GM18867 (cell line): Measurements from ENCODE around the gene KATNIP.

Source experiments
- ATAC-seq: cut with Tn5 transposase; IDR thresholded peaks from one replicate; pipeline ENCODE4 v1.9.1; 2021; ENCODE audit warnings: mild to moderate bottlenecking, moderate library complexity; ENCODE audit not compliant: unreplicated experiment

KATNIP gene

GRCh38 chr16:27579087-27579980, 29.4 kb downstream of the KATNIP start:
- no peak for ATAC-seq

GRCh38 chr16:27582883-27583282, 32.9 kb downstream of the KATNIP start:
- ATAC-seq = no peak

- no peak for ATAC-seq
Observed at GRCh38 chr16:27583634-27584033, 33.7 kb downstream of the KATNIP start.

GRCh38 chr16:27585200-27585599, 35.3 kb downstream of the KATNIP start:
- no peak for ATAC-seq

- ATAC-seq = no peak
Observed at GRCh38 chr16:27586711-27587110, 36.8 kb downstream of the KATNIP start.

GRCh38 chr16:27588057-27588456, 38.1 kb downstream of the KATNIP start:
- ATAC-seq = no peak

GRCh38 chr16:27591837-27592236, 41.9 kb downstream of the KATNIP start:
- ATAC-seq = no peak

GRCh38 chr16:27595475-27595874, 45.5 kb downstream of the KATNIP start:
- ATAC-seq = no peak

- no peak for ATAC-seq
Observed at GRCh38 chr16:27595993-27596392, 46.0 kb downstream of the KATNIP start.

GRCh38 chr16:27596411-27596810, 46.5 kb downstream of the KATNIP start:
- no peak for ATAC-seq

- no peak for ATAC-seq
Observed at GRCh38 chr16:27597361-27597760, 47.4 kb downstream of the KATNIP start.

GRCh38 chr16:27598220-27598619, 48.3 kb downstream of the KATNIP start:
- no peak for ATAC-seq

- no peak for ATAC-seq
Observed at GRCh38 chr16:27598931-27599565, 49.1 kb downstream of the KATNIP start.

- ATAC-seq = no peak
Observed at GRCh38 chr16:27599606-27600005, 49.7 kb downstream of the KATNIP start.
